Glutamatergic neuron (in vitro differentiated cells): Measurements from ENCODE around the gene RAPGEF5. TPM values are rescaled to one million over a fixed set of nuclear protein-coding genes. Genes with fewer than 3 reads are reported as not detected.

Experiments used
- DNase-seq: peaks from one replicate; pipeline ENCODE4 v3.0.0; 2022
- H3K27ac Mint-ChIP-seq: one replicate; pipeline ENCODE4 v1.8.0; 2020; ENCODE audit warnings: mild to moderate bottlenecking, mixed read lengths, inconsistent platforms; ENCODE audit not compliant: unreplicated experiment
- H3K27me3 Mint-ChIP-seq: one replicate; pipeline ENCODE4 v1.8.0; 2020; ENCODE audit warnings: mild to moderate bottlenecking, moderate library complexity, mixed read lengths, inconsistent platforms; ENCODE audit not compliant: unreplicated experiment
- H3K36me3 Mint-ChIP-seq: one replicate; pipeline ENCODE4 v1.8.0; 2020; ENCODE audit warnings: mild to moderate bottlenecking, mixed read lengths, inconsistent platforms; ENCODE audit not compliant: unreplicated experiment
- H3K4me1 Mint-ChIP-seq: one replicate; pipeline ENCODE4 v1.8.0; 2020; ENCODE audit warnings: mild to moderate bottlenecking, low read depth, mixed read lengths, inconsistent platforms; ENCODE audit not compliant: unreplicated experiment
- H3K4me3 Mint-ChIP-seq: one replicate; pipeline ENCODE4 v1.8.0; 2020; ENCODE audit warnings: mild to moderate bottlenecking, mixed read lengths, inconsistent platforms; ENCODE audit not compliant: unreplicated experiment
- H3K9me3 Mint-ChIP-seq: one replicate; pipeline ENCODE4 v1.8.0; 2020; ENCODE audit warnings: mild to moderate bottlenecking, moderate library complexity, mixed read lengths, inconsistent platforms; ENCODE audit not compliant: unreplicated experiment
- CTCF ChIP-seq: fragments of 200-600 bp; sonication (generic); IDR thresholded peaks from one replicate; pipeline ENCODE4 v1.5.0; 2021; ENCODE audit not compliant: partially characterized antibody, unreplicated experiment
- total RNA-seq: library from RNA; stranded (reverse); fragmentation: NEBNext Ultra II Directional; extraction: Animal tissue kit (Norgen Biotek cat#: 25700); gene quantifications from one replicate; pipeline ENCODE4 v1.2.1, GENCODE V29; 2021; ENCODE audit not compliant: unreplicated experiment

Gene RAPGEF5
- total RNA-seq, 1 donor from 2014 or later = 169 TPM

GRCh38 chr7:22229148-22229547 lies 127.8 kb downstream of the RAPGEF5 start:
- Mint-ChIP-seq H3K4me3 (no peak overlapping the region), H3K27me3 (no peaks in the 10 kb centered on the region), H3K36me3 (no peaks in the 10 kb centered on the region), H3K27ac (no peak overlapping the region), H3K4me1 (peaks cover under 1% of the 10 kb centered on the region), H3K9me3 (no peaks in the 10 kb centered on the region)
- TF ChIP-seq CTCF = no peak
- no peak for DNase-seq

DNA sequence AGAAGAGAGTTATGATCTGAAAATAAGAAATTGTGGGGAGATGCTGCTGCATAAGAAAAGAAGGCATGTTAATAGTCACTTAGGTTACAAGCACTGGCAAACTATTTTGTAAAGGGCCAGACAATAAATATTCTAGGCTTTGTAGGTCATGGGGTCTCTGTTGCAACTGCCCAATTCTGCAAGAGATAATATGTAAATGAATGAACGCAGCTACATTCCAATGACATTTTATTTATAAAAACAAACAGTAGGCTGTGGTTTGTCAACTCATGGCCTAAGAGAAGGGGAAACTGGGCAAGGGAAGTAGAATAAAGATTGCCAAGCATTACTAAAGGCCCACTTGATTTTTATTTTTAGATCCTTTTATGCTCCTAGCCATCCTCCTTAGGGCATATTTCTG lies 133.1 kb downstream of the RAPGEF5 start:
- Mint-ChIP-seq H3K27me3 (no peaks in the 10 kb centered on the region), H3K36me3 (peaks cover 13% of the 10 kb centered on the region), H3K9me3 (no peaks in the 10 kb centered on the region), H3K4me1 (no peaks in the 10 kb centered on the region), H3K4me3 (no peak overlapping the region), H3K27ac (no peak overlapping the region)
- no peak for DNase-seq
- TF ChIP-seq CTCF = no peak

DNA sequence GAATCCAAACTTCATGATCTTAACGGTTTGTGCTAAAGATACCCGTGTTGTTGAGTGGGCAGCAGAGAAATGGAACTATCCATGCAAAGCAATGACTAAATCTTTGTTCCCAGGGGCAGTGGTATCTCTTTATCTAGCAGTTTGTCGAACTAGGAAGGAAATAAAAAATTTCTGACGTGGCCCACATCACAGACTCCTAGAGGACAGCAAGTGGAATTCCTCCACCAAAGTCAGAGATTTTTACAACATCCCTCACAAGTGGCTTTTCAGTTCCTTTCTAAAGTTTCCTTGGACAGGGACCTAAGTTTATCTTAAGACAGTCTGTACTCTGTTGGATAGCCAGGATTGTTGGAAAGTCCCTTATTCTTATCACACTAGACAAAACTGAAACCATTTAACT lies 136.0 kb downstream of the RAPGEF5 start:
- H3K27ac Mint-ChIP-seq = no peak overlapping the region
- H3K4me3 Mint-ChIP-seq = no peak overlapping the region

DNA sequence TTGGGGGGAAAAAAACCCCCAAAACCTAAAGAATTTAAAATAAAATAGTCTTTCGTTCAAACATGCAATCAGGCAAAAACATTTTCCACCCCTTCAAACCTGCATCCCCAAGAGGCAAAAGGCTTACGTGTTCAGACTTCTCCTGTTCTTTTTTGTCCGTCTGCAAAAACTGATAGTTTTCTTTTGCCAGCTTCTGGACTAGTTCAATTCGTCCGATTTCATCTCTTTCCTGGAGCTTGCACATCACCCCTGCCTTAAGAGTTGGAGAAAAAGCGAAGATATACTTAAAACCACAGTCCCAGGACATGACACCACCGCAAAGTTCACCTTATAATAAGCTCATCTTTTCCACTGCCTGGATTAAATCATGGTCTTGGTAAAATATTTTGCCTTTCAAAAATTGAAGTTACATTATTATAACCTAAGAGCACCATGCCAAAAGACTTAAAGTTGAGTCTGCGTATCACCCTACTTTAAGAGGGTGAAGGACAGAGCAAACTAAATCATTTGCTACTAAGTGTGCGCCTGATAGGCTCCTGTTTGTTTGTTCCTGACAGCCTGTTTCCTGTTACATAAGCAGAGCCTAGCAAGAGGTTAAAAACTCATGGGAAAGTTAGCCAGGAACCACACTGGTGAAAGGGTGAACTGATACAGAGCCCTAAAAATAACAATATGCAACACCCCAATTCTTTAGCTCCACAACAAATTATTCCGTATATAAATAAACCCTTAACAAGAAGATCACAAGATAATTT lies 137.0 kb downstream of the RAPGEF5 start:
- Mint-ChIP-seq H3K27me3 (no peaks in the 10 kb centered on the region), H3K27ac (no peak overlapping the region), H3K4me3 (no peak overlapping the region), H3K9me3 (no peaks in the 10 kb centered on the region), H3K36me3 (peaks cover 13% of the 10 kb centered on the region), H3K4me1 (no peaks in the 10 kb centered on the region)
- TF ChIP-seq CTCF = no peak
- DNase-seq = no peak

More for the DNA sequence above, 136.0 kb downstream of the RAPGEF5 start:
- Mint-ChIP-seq H3K27me3 (no peaks in the 10 kb centered on the region), H3K36me3 (peaks cover 13% of the 10 kb centered on the region), H3K4me1 (no peaks in the 10 kb centered on the region), H3K9me3 (no peaks in the 10 kb centered on the region)
- DNase-seq = no peak
- TF ChIP-seq CTCF = no peak

DNA sequence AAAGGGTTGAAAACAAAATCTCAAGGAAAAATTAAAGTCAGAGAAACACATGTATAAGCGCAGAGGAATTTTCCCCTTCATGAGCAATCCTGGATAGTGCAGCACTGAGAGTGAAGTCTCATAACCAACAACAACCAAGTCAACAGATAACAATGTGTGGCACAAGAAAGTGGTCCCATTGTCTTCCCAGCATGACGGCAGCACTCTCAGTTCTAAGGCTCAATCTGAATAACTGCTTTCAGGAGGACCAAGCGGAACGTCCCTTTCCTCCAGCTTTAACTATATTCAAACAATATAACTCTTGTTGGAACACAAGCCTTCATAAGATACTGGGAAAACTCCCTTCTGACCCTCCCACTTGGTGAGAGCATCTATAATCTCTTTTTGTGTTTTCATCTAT lies 137.9 kb downstream of the RAPGEF5 start:
- Mint-ChIP-seq H3K36me3 (peaks cover 13% of the 10 kb centered on the region), H3K4me3 (no peak overlapping the region), H3K27me3 (no peaks in the 10 kb centered on the region), H3K9me3 (no peaks in the 10 kb centered on the region), H3K4me1 (peaks cover 5% of the 10 kb centered on the region), H3K27ac (no peak overlapping the region)
- TF ChIP-seq CTCF = no peak
- no peak for DNase-seq
